IgD-negative memory B cell (primary cell): ENCODE results near the gene ANXA2. TPM values are rescaled to one million over a fixed set of nuclear protein-coding genes. Genes with fewer than 3 reads are reported as not detected.

ENCODE experiments used
- H3K27ac Mint-ChIP-seq, 3 donors: one replicate each; pipeline ENCODE4 v1.8.0; 2020 to 2022; ENCODE audit warnings: mild to moderate bottlenecking in 3 of 3, mixed read lengths in 3 of 3, moderate library complexity in 1 of 3
- H3K27me3 Mint-ChIP-seq: one replicate; pipeline ENCODE4 v1.8.0; 2021; ENCODE audit warnings: mixed read lengths
- H3K36me3 Mint-ChIP-seq: one replicate; pipeline ENCODE4 v1.8.0; 2020; ENCODE audit warnings: mild to moderate bottlenecking, mixed read lengths
- H3K4me1 Mint-ChIP-seq, 3 donors: one replicate each; pipeline ENCODE4 v1.8.0; 2020 to 2022; ENCODE audit warnings: mixed read lengths in 3 of 3, mild to moderate bottlenecking in 1 of 3
- H3K4me3 Mint-ChIP-seq, 4 donors: one replicate each; pipeline ENCODE4 v1.8.0; 2020 to 2022; ENCODE audit warnings: mild to moderate bottlenecking in 4 of 4, mixed read lengths in 4 of 4, moderate library complexity in 3 of 4
- H3K9me3 Mint-ChIP-seq, 3 donors: one replicate each; pipeline ENCODE4 v1.8.0; 2020 to 2021; ENCODE audit warnings: mixed read lengths in 3 of 3, mild to moderate bottlenecking in 1 of 3
- polyA plus RNA-seq: library from polyadenylated mRNA; unstranded; fragments of 300-500 nt; fragmentation: Illumina TruSeq; gene quantifications from one replicate; pipeline ENCODE4 v1.2.3, GENCODE V29; 2021

Gene ANXA2
- polyA plus RNA-seq, 1 donor from 2014 or later: 462 TPM

- Mint-ChIP-seq H3K9me3 (peaks cover 3 to 11% (median 4%) of the 10 kb centered on the region in 3 donors), H3K4me1 (no peaks in the 10 kb centered on the region), H3K27ac (peak overlapping the region in 1 of 3 donors; percentile 33), H3K36me3 (no peaks in the 10 kb centered on the region), H3K4me3 (no peak overlapping the region), H3K27me3 (peaks cover 5% of the 10 kb centered on the region)
These were observed 96.8 kb downstream of the ANXA2 start for GRCh38 chr15:60301024-60301423.

- no peaks in the 10 kb centered on the region for H3K4me1 Mint-ChIP-seq
- H3K27ac Mint-ChIP-seq: no peak overlapping the region
- H3K4me3 Mint-ChIP-seq: no peak overlapping the region
- peaks cover 5% of the 10 kb centered on the region for H3K27me3 Mint-ChIP-seq
- H3K36me3 Mint-ChIP-seq: no peaks in the 10 kb centered on the region
- H3K9me3 Mint-ChIP-seq: peaks cover 3 to 17% (median 10%) of the 10 kb centered on the region in 3 donors
These were observed 98.2 kb downstream of the ANXA2 start for GRCh38 chr15:60299452-60300047.

Other genes starting within 250 kb of the ANXA2 start
- 52.8 TPM for gene ICE2, start 81.2 kb upstream of the ANXA2 start, polyA plus RNA-seq